ENCODE data around the gene KIRREL3.

The KIRREL3 gene

DNA sequence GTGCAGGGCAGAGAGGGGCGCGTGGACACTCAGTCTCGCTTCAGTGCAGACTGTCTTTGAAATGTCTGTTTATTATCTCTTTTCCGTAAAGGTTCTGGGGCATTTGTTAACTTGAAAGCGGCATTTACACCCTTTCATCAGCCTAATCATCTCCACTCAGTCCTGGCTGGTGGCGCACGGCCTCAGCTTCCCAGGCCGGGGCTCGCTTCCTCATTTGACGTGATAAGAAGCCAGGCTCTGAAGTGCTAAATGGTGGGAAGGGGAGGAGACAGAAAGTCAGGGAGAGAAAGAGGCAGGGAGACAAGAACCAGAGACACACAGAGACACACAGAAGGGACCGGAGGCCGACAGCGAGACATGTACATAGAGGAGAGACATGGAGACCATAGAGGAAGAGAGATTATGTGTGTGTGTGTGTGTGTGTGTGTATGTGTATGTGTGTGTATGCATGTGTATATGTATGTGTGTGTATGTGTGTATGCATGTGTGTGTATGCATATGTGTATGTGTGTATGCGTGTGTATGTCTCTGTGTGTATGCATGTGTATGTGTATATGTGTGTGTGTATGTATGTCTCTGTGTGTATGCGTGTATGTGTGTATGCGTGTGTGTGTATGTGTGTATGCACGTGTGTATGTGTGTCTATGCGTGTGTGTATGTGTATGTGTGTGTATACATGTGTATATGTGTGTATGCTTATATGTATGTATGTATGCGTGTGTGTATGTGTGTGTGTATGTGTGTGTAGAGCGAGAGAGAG is 543.6 kb downstream of the KIRREL3 start:
- DNase-seq, result no peak

DNA sequence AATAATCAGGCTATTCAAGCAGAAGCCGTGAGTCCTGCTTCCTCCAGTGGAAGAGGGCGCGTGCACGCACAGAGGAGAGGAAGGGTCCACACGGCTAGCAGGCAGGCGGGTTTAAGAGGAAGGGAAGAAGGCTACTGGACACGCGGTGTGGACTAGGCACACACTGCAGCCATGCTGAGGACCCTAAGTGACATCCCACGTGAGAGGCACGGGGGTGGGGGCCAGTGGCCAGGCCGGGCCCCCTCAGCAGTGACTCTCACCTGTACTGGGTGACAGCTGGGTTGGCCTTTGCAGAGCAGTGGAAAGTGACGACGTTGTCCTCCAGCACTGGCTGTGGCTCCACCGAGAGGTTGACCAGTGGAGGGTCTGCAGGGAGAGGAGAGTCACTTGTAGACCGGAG is 544.5 kb downstream of the KIRREL3 start:
- no peak for DNase-seq

DNA sequence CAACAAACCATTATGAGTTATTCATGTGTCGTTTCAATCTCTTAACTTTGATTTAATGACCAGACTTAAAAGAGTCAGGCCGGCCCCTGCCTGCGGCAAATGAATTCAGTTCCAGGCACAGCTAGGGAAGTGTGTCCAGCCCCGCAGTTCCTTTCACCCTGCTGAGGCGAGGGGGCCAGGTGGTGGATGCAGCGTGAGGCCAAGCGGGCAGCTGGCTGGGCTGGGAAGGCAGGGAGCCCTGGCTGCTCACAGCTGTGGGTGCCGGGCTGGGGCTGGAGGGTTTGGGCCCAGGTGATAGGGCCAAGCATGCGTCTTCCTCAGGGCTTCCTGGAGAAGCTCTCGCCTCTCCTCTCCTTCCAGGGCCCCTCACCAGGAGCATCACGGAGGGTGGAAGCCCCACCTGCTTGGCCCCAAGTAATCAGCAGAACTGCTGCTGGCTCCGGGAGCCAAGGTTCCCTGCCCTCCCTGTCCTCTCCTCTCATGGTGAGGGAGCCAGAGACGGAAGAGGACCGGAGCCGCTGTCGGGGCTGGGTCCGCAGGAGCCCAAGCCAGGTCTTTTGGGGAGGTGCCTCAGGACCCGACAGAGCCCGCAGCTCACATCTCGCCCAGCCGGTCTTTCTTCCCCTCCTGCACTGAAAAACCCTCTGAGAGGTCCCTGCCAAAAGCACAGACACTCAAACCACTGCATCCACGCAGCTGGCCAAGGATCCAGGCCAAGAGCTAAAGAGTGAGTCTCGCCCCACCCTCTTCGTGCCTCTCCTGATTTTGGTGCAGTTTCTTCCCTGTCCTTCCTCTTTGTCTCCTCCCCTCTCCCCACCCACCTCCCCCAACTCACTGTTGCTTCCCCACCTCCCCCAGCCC is 548.1 kb downstream of the KIRREL3 start:
- DNase-seq, result no peak

DNA sequence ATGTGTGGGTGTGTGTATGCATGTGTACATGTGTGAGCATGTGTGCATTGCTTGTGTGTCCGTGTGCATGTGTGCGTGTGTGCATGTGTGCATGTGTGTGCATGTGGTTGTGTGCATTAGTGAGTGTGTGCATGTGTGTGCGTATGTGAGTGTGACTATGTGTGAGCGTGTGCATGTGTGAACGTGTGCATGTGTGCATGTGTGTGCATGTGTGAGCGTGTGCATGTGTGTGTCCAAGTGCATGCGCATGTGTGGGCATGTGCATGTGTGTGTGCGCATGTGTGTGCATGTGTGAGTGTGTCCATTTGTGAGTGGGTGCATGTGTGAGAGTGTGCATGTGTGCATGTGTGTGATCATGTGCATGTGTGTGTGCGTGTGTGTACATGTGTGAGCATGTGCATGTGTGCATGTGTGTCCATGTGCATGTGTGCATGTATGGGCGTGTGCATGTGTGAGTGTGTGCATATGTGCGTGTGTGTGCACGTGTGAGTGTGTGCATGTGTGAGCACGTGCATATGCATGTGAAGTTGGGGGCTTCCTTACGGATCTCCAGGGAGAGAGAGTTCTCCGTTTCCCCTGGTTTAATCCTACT is 549.3 kb downstream of the KIRREL3 start:
- DNase-seq, result no peak

DNA sequence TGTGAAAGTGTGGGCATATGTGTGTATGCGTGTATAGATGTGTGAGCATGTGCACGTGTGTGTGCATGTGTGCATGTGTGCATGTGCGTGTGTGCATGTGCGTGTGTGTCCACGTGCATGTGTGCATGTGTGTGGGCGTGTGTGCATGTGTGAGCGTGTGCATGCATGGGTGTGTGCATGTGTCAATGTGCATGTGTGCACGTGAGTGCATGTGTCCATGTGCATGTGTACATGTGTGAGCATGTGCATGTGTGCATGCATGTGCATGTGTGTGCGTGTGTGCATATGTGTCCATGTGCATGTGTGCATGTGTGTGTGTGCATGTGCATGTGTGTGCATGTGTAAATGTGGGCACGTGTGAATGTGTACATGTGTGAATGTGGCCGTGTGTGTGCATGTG is 549.8 kb downstream of the KIRREL3 start:
- no peak for DNase-seq

DNA sequence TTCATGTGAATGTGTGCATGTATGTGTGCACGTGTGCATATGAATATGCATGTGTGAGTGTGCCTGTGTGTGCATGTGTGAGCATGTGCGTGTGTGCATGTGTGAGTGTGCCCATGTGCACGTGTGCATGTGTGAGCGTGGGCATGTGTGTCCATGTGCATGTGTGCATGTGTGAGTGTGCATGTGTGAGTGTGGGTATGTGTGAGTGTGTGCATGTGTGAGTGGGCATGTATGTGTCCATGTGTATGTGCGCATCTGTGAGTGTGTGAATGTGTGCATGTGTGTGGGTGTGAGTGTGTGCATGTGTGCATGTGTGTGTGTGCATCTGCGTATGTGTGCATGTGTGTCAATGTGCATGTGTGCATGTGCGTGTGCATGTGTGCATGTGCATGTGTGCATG is 550.4 kb downstream of the KIRREL3 start:
- DNase-seq, result no peak

DNA sequence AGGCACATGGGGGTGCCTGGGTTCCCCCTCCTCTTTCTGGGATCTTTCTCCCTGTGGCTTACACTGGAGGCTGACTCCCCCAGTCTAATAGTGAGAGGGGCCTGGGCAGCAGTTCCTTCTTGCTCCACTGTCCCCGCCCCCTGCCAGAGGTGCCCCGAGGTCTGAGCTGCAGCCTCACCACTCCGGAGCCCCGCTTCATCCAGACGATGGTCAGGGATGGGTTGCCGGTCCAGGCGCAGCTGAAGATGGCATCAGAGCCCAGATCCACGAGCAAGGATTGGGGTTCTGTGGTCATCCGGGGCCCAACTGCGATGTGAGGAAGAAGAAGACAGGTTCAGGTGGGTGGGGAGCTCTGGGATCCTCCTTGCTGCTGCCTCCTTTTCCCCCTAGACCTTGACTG is 554.0 kb downstream of the KIRREL3 start:
- no peak for DNase-seq

DNA sequence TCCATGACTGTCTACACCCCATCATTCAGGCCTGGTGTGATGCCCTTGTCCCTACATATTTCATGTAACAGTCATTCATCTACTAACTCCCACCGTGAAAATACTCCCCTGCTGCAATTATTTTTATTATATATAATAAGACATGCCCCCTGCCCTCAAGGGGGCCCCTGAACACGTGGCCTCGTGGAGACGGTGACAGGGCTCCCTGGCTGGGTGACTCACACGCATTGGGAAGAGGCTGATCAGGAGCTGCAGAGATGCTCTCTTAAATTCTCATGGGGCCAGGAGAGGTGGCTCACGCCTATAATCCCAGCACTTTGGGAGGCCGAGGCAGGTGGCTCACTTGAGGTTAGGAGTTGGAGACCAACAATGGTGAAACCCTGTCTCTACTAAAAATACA is 556.5 kb downstream of the KIRREL3 start:
- DNase-seq, result no peak

DNA sequence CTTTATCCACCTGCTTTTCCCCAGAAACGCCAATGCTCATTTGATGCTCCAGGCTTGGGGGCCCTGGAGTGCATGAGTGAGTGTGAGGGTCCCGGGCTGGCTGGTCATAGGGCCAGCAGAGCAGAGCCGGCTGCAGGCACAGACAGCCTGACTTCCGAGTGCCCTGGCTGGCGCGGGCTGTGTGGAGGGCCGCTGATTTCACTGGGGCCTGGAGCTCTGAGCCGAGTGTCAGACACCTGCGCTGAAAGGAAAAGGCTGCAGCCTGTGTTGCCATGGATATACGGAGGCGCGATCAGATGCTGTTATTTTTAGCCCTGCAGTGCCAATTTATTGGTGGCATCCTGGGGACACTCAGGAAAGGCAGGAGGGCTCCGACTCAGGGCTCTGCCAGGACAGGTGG is 557.5 kb downstream of the KIRREL3 start:
- peak; percentile 66 for DNase-seq

DNA sequence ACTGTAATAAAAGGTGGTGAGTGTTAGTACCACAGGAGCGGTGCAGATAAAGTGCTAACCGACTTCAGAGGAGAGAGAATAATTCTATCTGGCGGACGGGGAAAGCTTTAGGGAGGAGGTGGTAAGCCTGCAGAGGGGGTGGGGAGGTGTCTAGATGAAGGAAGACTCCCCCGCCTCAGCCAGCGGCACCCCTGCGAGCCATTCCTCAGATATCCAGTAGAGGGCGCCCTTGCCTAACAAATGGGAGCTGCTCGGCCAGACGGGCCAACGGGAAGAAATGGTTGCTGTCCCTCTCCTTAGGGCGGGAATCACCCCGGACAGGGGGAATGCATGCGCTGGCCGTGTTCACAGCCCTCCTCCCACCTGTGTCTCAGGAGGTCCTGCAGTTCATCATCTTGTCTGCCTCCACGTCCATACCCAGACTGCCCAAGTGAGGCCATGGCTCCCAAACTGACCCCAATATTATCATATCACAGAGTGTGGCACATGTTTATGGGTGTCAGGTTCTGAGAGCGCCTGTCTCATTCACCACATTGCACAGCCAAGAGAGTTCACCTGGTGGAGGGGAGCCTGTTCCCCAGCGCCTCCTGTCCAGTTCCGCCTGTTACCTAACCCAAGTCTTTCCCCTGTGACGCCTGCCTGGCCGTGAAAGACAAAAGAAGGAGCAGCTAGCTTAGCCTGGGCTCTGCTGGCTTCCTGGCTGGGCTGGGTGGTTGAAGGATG is 559.6 kb downstream of the KIRREL3 start:
- DNase-seq, result peak; percentile 76

DNA sequence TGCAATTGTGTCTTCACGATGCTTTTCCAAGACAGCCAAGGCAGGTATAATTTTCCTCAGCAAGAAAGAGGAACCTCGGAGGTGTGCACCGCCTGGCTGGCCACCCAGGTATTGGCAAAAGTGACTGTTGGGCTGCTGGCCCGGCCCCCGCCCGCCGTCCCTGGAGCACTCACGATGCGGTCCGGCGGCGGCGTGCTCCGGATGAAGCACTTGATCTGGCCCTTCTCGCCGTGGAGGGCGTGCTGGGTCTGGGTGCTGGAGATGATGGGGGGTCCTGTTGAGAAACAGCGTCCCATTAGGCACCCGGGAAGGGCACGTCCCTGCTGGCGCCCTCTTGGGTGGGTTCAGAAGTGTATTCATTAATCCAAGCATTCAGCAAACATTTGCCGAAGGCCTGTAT is 560.3 kb downstream of the KIRREL3 start:
- no peak for DNase-seq

DNA sequence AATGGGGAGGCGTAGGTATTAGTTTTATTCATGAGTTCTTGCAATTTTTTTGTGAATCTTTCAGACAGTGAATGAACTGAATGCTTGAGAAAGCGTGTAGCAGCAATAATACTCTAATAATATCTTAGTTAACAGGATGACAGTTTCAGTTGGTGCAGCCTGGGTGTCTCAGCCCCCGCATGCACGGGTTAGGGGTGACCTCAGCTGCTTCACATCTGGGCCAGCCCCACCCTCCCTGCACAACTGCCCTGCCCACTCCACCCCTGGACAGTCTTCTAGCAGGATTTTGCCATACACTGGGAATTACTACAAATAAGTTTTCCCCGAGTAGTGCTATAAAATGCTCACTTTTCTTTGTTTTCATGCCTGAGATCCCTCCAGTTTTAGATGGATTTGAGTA is 561.9 kb downstream of the KIRREL3 start:
- no peak for DNase-seq

DNA sequence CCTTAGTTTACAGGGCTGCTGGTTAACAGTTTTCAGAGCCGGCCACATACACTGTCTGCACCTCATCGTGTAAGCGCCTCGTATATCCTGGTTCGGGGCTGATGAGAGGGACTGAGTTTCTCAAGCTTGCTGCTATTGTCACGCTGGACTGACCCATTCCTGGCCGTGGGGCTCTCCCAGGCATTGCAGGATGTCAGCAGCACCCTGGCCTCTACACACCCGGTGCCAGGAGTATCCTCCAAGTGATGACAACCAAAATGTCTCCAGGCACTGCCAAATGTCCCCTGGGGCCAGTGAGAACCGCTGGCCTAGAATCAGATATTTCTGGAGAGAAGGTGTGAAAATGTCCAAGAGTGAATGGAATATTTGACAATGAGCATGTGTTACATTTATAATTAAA is 562.3 kb downstream of the KIRREL3 start:
- no peak for DNase-seq

DNA sequence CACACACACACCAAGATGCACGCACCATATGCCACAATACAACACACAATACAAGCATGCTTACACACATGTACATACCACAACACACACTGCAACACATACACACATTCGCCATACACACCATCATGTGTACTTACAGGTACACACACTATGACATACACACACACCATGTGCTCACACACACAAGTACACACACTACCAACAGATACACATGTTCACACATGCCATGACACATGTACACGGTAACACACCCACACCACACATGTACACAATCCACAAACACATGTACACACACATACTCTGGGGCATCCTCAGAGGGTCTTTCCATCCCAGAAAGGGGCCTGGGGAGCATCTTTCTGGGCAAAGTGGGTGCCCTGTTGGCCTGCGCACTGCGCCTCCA is 562.8 kb downstream of the KIRREL3 start:
- no peak for DNase-seq

DNA sequence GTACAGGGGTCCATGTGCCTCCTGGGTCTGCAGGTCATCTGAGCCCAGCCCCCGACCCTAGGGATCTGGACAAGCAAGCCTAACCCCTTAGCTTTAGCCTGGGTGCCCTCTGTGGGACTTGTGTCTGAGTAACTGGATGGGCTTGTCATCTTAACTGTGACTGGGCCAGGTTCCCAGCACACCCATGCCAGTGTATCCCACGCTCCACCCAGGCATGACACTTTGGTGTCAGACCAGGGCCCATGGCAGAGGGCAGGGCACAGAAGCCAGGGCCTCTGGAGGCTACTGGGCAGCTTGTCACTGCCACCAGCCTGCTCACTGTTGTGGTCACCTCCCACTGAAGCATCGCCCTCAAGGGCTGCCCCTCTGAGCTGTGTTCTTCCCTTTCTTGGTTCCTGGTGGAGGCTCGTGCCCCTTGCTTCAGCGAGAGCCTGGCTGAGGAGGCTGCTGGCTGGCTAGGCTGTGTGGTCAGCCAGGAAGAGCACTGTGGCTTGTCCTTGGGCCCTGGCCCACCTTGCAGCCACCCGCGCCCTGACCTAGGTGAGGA is 564.3 kb downstream of the KIRREL3 start:
- no peak for DNase-seq

DNA sequence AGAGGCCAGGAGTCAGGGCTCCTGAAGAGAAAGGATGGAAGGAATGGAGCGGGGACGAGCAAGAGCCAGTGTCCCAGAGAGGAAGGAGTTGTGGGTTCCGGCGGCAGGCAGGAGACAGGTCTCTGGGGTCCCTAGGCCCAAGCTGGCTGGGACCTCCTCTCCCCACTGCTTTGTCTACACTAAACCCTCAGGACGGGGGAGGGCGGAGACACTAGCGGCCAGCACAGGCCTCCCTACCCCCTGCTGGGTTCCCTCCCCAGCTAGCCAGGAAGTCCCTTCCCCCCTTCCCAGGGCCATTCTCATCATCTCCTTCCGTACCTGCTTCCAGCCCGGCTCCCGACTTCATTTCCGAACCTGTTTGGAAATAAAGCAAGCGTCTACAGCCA is 565.6 kb downstream of the KIRREL3 start:
- no peak for DNase-seq

DNA sequence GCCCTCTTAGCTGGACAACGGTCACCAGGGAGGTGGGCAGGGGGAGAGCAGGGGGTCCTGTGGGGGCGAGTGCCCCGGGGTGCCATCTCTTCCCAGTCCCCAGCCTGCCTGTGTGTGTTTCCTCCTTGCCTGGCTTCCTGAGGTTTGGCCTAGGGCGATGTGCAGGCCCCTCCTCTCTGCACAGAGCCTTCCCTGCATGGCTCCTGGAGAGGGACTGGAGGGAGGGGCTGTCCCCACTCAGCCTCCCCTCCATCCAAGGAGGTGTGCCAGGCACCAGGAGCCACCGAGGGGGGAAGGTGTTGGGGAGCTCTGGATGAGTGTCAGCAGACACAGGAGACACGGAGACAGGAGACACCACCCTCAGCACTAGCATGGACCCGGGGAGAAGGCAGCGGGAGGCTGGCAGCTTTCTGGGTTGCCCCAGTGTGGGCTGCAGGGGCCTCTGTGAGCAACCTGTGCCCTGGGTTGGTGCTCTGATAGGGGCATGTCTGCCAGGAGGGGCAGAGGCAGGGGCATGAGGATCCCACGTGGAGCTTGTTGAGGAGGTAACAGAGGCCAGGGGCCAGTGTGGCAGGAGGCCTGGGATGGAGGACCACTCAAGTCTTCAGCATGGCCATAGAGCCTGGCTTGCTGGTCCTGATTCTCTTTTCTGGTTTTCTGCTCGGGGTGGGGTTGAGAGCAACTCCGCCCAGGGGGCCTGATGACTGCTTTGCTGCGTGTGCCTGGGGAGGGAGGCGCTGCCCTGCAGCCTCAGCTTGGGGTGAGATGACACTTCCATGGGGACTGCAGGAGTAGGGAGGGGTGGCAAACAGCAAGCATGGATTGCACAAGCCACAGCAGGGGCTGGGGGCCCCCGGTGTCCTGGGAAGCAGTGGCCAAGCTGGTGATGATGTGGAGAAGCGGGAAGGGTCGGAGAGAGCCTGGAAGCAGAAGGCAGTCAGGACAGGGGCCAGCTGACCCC is 566.3 kb downstream of the KIRREL3 start:
- DNase-seq, result no peak

DNA sequence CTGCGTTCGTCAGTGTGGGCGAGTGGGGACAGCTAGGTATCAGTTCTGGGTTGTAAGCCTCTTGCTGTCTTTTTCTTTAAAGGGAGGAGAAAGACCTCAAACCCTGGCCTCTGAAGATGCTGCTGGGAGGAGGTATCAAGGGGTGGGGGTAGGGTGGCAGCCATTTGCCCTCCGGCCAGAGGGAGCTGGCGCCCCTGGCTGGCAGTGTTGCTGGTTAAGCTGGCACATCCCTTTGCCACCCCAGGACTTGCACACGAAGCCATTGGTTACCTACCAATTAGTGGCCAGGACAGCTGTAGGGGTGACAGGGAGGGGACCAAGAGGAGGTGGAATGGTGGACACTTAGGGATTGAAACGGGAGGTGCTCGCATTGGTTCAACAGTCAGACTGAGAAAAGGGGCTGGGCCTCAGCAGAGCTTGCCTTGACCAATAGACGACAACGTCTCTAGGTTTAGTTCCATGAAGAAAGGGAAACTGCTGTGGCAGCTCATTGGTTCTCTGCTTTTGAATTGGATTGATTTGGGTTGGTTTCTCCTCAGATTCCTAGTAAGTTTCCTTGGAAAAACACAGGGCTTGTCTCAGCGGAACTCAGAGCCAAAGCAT is 567.2 kb downstream of the KIRREL3 start:
- no peak for DNase-seq

DNA sequence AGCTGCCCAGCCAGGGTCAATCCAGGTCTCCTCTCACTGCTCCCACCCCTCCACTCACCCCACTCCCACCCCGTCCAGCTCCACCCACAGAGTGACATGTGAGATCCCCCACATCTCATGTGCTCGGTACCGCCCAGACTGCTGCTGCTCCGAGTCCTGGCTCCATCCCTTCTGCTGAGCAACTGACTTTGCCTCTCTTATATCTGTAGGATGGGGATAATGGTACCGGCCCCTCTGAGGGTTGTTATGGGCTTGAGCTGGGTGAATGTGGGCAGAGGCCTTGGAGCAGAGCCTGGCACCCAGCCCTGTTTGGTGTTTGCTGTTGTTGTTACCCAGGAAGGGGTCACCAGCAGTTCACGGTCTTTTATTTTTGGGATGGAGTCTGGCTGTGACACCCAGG is 568.0 kb downstream of the KIRREL3 start:
- DNase-seq, result no peak

DNA sequence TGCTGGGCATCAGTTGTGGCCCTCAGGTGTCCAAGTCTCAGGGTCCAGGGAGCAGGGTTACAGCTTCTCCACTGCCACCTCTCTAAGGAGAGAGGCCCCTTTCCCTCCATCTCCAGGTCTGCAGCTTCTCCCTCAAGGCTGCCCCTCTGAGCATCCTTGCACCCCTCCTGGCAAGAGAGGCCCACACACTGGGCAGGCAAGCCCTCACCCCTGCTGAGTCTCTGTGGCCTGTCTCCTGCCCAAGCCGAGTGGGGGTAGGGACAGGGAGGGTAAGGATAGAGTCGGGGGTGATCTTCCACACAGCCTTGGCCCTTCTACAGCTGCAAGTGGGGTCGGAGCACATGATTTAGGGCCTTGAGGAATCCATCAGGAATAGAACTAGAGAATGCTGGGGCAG is 568.5 kb downstream of the KIRREL3 start:
- no peak for DNase-seq

DNA sequence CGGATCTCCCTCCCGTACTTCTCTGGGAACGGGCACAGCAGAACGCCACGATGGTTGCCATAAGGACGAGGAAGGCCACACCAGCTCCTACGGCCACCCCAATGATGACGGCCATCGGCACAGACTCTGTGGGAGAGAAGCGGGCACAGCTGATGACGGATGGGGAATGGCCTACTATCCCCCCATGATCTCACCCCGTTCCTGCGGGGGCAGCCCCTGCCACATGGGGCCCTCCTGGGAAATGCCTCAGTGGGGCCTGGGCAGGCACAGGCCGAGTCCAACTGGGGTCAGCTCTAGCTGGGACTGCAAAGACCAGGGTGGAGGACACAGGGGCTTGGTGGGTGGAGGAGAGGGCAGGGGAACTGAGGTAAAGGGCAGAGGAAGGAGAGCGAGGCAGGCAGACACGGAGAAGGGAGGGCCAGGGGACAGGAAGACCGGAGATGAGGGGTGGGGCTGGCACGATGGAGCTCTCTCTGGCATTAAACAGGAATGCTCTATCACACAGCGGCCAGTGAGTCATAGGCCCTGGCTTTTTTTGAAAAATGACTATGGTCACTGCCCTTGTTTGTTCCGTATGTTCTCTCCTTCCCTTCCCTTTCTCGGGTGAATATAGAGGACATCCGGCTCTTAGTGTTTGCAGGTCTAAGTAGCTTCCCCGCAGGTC is 569.0 kb downstream of the KIRREL3 start:
- no peak for DNase-seq

Data from NCI-H1105 (cell line).